Tibial nerve (tissue), 4 donors: Measurements from ENCODE around the gene KIAA1217. TPM values are rescaled to one million over a fixed set of nuclear protein-coding genes. Genes with fewer than 3 reads are reported as not detected.

Source experiments
- DNase-seq, 2 donors: peaks; one replicate each; pipeline ENCODE4 v3.0.0-alpha.2; 2019; ENCODE audit warnings: low spot score in 2 of 2
- H3K27ac ChIP-seq, 4 donors: fragments of 200-600 bp; sonication (generic) in 3 of 4; one replicate each; pipeline ENCODE4 v1.5.1; 2017 to 2019; ENCODE audit warnings: mild to moderate bottlenecking in 1 of 4
- H3K27me3 ChIP-seq, 2 donors: fragments of 200-600 bp; sonication (generic) in 1 of 2; one replicate each; pipeline versions ENCODE4 v1.5.1 to v1.6.0; 2017 to 2019
- H3K36me3 ChIP-seq, 3 donors: fragments of 200-600 bp; sonication (generic); one replicate each; pipeline ENCODE4 v1.5.1; 2018 to 2019
- H3K4me1 ChIP-seq, 4 donors: fragments of 200-600 bp; sonication (generic) in 3 of 4; one replicate each; pipeline ENCODE4 v1.5.1; 2017 to 2019
- H3K4me3 ChIP-seq, 4 donors: fragments of 200-600 bp; sonication (generic) in 3 of 4; one replicate each; pipeline ENCODE4 v1.5.1; 2017 to 2019; ENCODE audit warnings: mild to moderate bottlenecking in 1 of 4, moderate library complexity in 1 of 4
- H3K9me3 ChIP-seq, 4 donors: fragments of 200-600 bp; sonication (generic) in 3 of 4; one replicate each; pipeline ENCODE4 v1.5.1; 2017 to 2019
- EP300 ChIP-seq, 2 donors: sonication (generic); formaldehyde crosslinking; IDR thresholded peaks; one replicate each; pipeline ENCODE4 v1.6.1; 2017; ENCODE audit warnings: antibody characterized with exemption in 2 of 2, mild to moderate bottlenecking in 1 of 2
- POLR2A ChIP-seq, 2 donors: fragments of 450-650 bp; IDR thresholded peaks; one replicate each; pipeline ENCODE4 v1.6.1; 2017; ENCODE audit warnings: antibody characterized with exemption in 2 of 2, mild to moderate bottlenecking in 2 of 2, moderate library complexity in 2 of 2
- WGBS, 2 donors: methylation state at CpG; one replicate each; pipeline ENCODE4 v1.1.5; 2018; 5-methylcytosine and 5-hydroxymethylcytosine counted together
- total RNA-seq, 4 donors: library from RNA; depleted of rRNA; stranded (reverse); fragments of >200 nt; gene quantifications; one replicate each; pipeline ENCODE4 v1.1.0, GENCODE V29; 2016
- TF ChIP-seq, protein P1 (sequence below), 5 experiments: fragments of 200-600 bp in 3 of 5; fragments of 450-650 bp in 2 of 5; sonication (generic) in 3 of 5; IDR thresholded peaks; one replicate each; pipeline ENCODE4 v1.5.1; 2016 to 2019; ENCODE audit warnings: antibody characterized with exemption in 5 of 5, mild to moderate bottlenecking in 3 of 5, moderate library complexity in 2 of 5

KIAA1217 gene
- total RNA-seq, 4 donors from 2014 or later, result 38.5 to 88.1 (median 58.3) TPM

DNA sequence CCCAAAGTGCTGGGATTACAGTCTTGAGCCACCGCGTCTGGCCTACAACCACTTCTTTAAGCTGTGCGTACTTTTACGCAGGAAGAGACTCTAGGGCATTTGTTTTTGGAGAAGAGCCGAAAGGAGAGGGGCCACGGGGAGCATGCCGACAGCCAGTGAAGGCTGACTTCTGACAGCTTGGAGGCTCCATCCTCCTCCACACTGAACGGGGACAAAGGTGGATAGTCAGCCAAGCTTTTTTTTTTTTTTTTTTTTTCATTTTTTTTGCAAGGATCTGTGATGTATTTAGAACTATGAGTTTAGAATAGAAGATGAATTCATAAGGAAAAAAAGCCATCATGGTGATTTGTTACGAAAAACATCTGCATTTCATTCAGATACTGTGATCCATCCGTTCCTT, 293.1 kb downstream of the KIAA1217 start:
- Histone ChIP-seq H3K36me3 (peaks cover 0 to 40% (median 0%) of the 10 kb centered on the region in 3 donors), H3K27me3 (no peaks in the 10 kb centered on the region), H3K9me3 (no peaks in the 10 kb centered on the region), H3K4me3 (no peak overlapping the region), H3K4me1 (peaks cover 0 to 15% (median 5%) of the 10 kb centered on the region in 4 donors), H3K27ac (peak overlapping the region in 1 of 4 donors; percentile 71)
- TF ChIP-seq EP300 (IDR thresholded peaks at IDR 0.05) (no peak), POLR2A (IDR thresholded peaks at IDR 0.05) (no peak)
- TF ChIP-seq, protein P1, sequence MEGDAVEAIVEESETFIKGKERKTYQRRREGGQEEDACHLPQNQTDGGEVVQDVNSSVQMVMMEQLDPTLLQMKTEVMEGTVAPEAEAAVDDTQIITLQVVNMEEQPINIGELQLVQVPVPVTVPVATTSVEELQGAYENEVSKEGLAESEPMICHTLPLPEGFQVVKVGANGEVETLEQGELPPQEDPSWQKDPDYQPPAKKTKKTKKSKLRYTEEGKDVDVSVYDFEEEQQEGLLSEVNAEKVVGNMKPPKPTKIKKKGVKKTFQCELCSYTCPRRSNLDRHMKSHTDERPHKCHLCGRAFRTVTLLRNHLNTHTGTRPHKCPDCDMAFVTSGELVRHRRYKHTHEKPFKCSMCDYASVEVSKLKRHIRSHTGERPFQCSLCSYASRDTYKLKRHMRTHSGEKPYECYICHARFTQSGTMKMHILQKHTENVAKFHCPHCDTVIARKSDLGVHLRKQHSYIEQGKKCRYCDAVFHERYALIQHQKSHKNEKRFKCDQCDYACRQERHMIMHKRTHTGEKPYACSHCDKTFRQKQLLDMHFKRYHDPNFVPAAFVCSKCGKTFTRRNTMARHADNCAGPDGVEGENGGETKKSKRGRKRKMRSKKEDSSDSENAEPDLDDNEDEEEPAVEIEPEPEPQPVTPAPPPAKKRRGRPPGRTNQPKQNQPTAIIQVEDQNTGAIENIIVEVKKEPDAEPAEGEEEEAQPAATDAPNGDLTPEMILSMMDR (IDR thresholded peaks at IDR 0.05), result no peak
- no peak for DNase-seq
- WGBS, 2 donors, result 86 to 94% methylated on average over 10 of the region's 10 CpGs

DNA sequence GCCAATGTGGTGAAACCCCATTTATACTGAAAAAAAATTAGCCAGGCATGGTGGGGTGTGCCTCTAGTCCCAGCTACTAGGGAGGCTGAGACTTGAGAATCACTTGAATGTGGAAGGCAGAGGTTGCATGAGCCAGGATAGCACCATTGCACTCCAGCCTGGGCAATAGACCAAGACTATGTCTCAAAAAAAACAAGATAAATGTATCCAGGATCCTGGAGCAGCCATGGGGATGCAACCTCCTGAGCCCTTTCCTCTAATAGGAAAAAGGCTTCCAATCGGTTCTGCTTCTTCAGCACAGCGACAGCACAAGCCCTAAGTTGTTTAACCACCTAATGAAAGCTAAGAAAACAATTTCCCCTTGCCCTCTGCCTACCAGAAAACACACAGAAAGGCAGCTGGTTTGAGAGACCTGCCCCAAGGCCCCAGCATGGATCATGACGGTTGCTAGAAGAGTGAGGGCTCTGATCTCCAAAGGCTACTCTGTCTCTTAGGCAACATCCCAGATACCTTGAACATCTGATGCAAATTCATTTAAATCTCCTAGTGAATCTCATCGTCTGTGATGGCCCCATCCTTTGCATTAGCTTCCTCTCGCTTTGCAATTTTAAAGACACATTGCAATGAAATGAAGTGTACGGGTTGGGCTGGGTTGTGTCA, 294.0 kb downstream of the KIAA1217 start:
- Histone ChIP-seq H3K36me3 (peaks cover 0 to 39% (median 0%) of the 10 kb centered on the region in 3 donors), H3K27me3 (no peaks in the 10 kb centered on the region), H3K4me3 (no peak overlapping the region), H3K4me1 (peaks cover 0 to 15% (median 5%) of the 10 kb centered on the region in 4 donors), H3K27ac (peak overlapping the region in 1 of 4 donors; percentile 71), H3K9me3 (no peaks in the 10 kb centered on the region)
- WGBS, 2 donors, result 81 to 87% methylated on average over 6 of the region's 6 CpGs
- DNase-seq, result no peak
- TF ChIP-seq, protein P1 (IDR thresholded peaks at IDR 0.05), result no peak
- TF ChIP-seq POLR2A (IDR thresholded peaks at IDR 0.05), result no peak
- TF ChIP-seq EP300 (IDR thresholded peaks at IDR 0.05), result no peak

DNA sequence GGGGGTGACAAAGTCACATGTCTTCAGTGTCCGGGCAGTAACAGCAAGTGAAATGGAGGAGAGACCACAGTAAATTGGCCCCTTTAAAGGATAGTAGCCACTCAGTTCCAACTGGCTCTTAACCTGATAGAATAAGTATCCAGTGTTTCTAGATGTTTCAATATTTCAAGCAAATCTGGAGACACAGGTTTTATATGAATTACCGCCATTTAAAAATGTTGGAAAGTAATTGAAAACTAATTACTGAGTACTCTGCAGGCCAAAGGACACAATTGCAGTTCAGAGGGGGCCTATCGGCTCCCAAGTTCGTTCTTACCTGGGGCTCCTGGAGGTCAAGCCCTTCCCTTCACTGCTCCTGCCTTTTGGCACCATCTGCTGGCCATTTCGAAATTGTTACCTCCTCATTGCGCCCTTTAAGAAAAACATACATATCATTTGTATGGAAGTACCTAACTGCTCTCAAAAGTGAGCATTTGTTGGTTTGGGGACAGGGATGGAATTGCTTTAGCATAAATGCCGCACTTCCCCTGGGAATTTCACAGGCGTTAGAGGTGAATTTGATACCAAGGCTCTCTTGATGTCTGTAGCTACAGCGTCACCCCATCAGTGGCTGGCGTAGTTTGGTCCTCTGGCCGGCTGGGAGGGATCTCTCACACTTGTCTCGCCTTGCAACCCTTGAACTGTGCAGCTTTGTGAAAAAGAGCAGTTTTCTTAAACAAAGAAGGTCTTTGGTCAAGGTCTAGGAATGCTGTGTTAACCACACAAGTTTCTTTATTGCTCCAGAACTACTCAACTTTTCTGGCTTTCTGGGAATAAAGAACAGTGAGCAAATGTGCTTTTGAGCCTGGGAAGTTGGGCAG, 294.8 kb downstream of the KIAA1217 start:
- H3K27ac ChIP-seq, result peak overlapping the region in 2 of 4 donors; percentile 2 to 71
- peaks cover 0 to 15% (median 5%) of the 10 kb centered on the region in 4 donors for H3K4me1 ChIP-seq
- 28 to 41% methylated on average over 12 of the region's 12 CpGs for WGBS, 2 donors

DNA sequence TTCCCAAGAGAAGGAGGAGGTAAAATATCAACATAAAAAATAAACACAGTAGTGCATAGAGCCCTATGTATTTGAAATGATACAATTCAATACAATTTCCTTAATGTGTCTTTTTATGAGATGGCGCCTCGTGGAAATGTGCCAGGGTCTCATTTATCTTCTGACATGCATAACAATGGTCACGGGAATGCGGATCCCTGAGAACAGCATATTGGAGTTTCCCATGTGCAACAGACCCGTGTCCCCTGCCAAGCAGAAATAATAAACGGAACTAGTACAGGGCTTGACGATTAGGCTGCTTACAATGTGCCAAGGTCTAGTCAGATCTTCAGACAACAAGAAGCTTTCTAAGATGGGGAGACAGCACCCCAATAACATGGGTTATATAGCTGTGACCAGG, 296.8 kb downstream of the KIAA1217 start:
- DNase-seq, result no peak
- peaks cover 0 to 15% (median 5%) of the 10 kb centered on the region in 4 donors for H3K4me1 ChIP-seq
- WGBS, 2 donors, result 84 to 87% methylated on average over 7 of the region's 7 CpGs
- no peaks in the 10 kb centered on the region for H3K9me3 ChIP-seq
- no peak overlapping the region for H3K4me3 ChIP-seq
- peaks cover 0 to 30% (median 0%) of the 10 kb centered on the region in 3 donors for H3K36me3 ChIP-seq
- no peak overlapping the region for H3K27ac ChIP-seq
- no peaks in the 10 kb centered on the region for H3K27me3 ChIP-seq
- TF ChIP-seq, protein P1 (IDR thresholded peaks at IDR 0.05), result no peak
- TF ChIP-seq EP300 (IDR thresholded peaks at IDR 0.05), result no peak
- no peak for TF ChIP-seq POLR2A (IDR thresholded peaks at IDR 0.05)

More for the DNA sequence above, 294.8 kb downstream of the KIAA1217 start:
- H3K27me3 ChIP-seq, result no peaks in the 10 kb centered on the region
- TF ChIP-seq, protein P1 (IDR thresholded peaks at IDR 0.05), result peak in 4 of 5 experiments; percentile 30 to 59 (median 34)
- TF ChIP-seq POLR2A (IDR thresholded peaks at IDR 0.05) (no peak), EP300 (IDR thresholded peaks at IDR 0.05) (peak in 1 of 2 donors; percentile 28)
- peaks cover 0 to 35% (median 0%) of the 10 kb centered on the region in 3 donors for H3K36me3 ChIP-seq
- no peaks in the 10 kb centered on the region for H3K9me3 ChIP-seq
- DNase-seq, result peak in 1 of 2 donors; percentile 51
- no peak overlapping the region for H3K4me3 ChIP-seq
